HT1080 (cell line): ENCODE measurements around the gene BET1. TPM values are rescaled to one million over a fixed set of nuclear protein-coding genes. Genes with fewer than 3 reads are reported as not detected.

Experiments used
- DNase-seq: peaks from one replicate; pipeline ENCODE4 v3.0.0-alpha.2; 2015; ENCODE audit warnings: low read depth
- total RNA-seq: library from RNA; depleted of rRNA; stranded (reverse); fragments of >200 nt; shearing (Covaris generic); gene quantifications from 2 replicates; pipeline ENCODE4 v1.2.3, GENCODE V29; 2014

Gene BET1
- total RNA-seq, 1 experiment from 2014 or later = 27.2 TPM

- DNase-seq = peak; percentile 4
Observed at GRCh38 chr7:94012746-94013145, 8.6 kb upstream of the BET1 start.

- no peak for DNase-seq
Observed at GRCh38 chr7:94011714-94012353, 7.7 kb upstream of the BET1 start.

- DNase-seq = peak; percentile 53
Observed at GRCh38 chr7:94008537-94008936, 4.4 kb upstream of the BET1 start.

GRCh38 chr7:94005753-94006152 is 1.6 kb upstream of the BET1 start:
- no peak for DNase-seq

GRCh38 chr7:94003446-94004023 is 620 bp downstream of the BET1 start:
- no peak for DNase-seq

- DNase-seq = no peak
Observed at GRCh38 chr7:94001396-94001795, 2.8 kb downstream of the BET1 start.

GRCh38 chr7:93997868-93998267 is 6.3 kb downstream of the BET1 start:
- no peak for DNase-seq

- DNase-seq = no peak
Observed at GRCh38 chr7:93992421-93993110, 11.6 kb downstream of the BET1 start.

- no peak for DNase-seq
Observed at GRCh38 chr7:93987297-93987696, 16.9 kb downstream of the BET1 start.

- no peak for DNase-seq
Observed at GRCh38 chr7:93985101-93985500, 19.1 kb downstream of the BET1 start.

GRCh38 chr7:93984024-93984423 is 20.1 kb downstream of the BET1 start:
- DNase-seq = no peak

- no peak for DNase-seq
Observed at GRCh38 chr7:93981480-93981874, 22.7 kb downstream of the BET1 start.

GRCh38 chr7:93980744-93981479 is 23.2 kb downstream of the BET1 start:
- no peak for DNase-seq

- DNase-seq = no peak
Observed at GRCh38 chr7:93977211-93977950, 26.8 kb downstream of the BET1 start.

GRCh38 chr7:93973134-93973533 is 31.0 kb downstream of the BET1 start:
- DNase-seq = peak; percentile 36

GRCh38 chr7:93972029-93972725 is 32.0 kb downstream of the BET1 start:
- no peak for DNase-seq

GRCh38 chr7:93968911-93969620 is 35.1 kb downstream of the BET1 start:
- DNase-seq = no peak

- no peak for DNase-seq
Observed at GRCh38 chr7:93964813-93965212, 39.3 kb downstream of the BET1 start.

GRCh38 chr7:93964262-93964661 is 39.9 kb downstream of the BET1 start:
- DNase-seq = no peak

- DNase-seq = no peak
Observed at GRCh38 chr7:93960986-93961385, 43.2 kb downstream of the BET1 start.
